ENCODE data around the gene KCNN1.

Gene KCNN1

GRCh38 chr19:17947815-17948513, 18.9 kb upstream of the KCNN1 start:
- DNase-seq (ENCODE audit: low read depth in 2 of 2) = peak; percentile 91 to 95

- no peak for DNase-seq (ENCODE audit: low read depth in 2 of 2)
Observed at GRCh38 chr19:17948514-17948900, 18.4 kb upstream of the KCNN1 start.

GRCh38 chr19:17948931-17949930, 17.7 kb upstream of the KCNN1 start:
- DNase-seq (ENCODE audit: low read depth in 2 of 2) = no peak

- no peak for DNase-seq (ENCODE audit: low read depth in 2 of 2)
Observed at GRCh38 chr19:17949956-17950309, 17.0 kb upstream of the KCNN1 start.

- DNase-seq (ENCODE audit: low read depth in 2 of 2) = peak in 1 of 2 donors; percentile 29
Observed at GRCh38 chr19:17950310-17951156, 16.4 kb upstream of the KCNN1 start.

GRCh38 chr19:17951157-17951989, 15.5 kb upstream of the KCNN1 start:
- DNase-seq (ENCODE audit: low read depth in 2 of 2) = no peak

- DNase-seq (ENCODE audit: low read depth in 2 of 2) = no peak
Observed at GRCh38 chr19:17951990-17952976, 14.6 kb upstream of the KCNN1 start.

- no peak for DNase-seq (ENCODE audit: low read depth in 2 of 2)
Observed at GRCh38 chr19:17953316-17953801, 13.5 kb upstream of the KCNN1 start.

GRCh38 chr19:17953869-17954268, 13.0 kb upstream of the KCNN1 start:
- DNase-seq (ENCODE audit: low read depth in 2 of 2) = no peak

- no peak for DNase-seq (ENCODE audit: low read depth in 2 of 2)
Observed at GRCh38 chr19:17954401-17954800, 12.5 kb upstream of the KCNN1 start.

GRCh38 chr19:17957149-17957849, 9.6 kb upstream of the KCNN1 start:
- no peak for DNase-seq (ENCODE audit: low read depth in 2 of 2)

- no peak for DNase-seq (ENCODE audit: low read depth in 2 of 2)
Observed at GRCh38 chr19:17957885-17958284, 9.0 kb upstream of the KCNN1 start.

- no peak for DNase-seq (ENCODE audit: low read depth in 2 of 2)
Observed at GRCh38 chr19:17963936-17964691, 2.8 kb upstream of the KCNN1 start.

- no peak for DNase-seq (ENCODE audit: low read depth in 2 of 2)
Observed at GRCh38 chr19:17965370-17966128, 1.4 kb upstream of the KCNN1 start.

- no peak for DNase-seq (ENCODE audit: low read depth in 2 of 2)
Observed at GRCh38 chr19:17966129-17966483, 801 bp upstream of the KCNN1 start.

GRCh38 chr19:17967257-17968051, 547 bp downstream of the KCNN1 start:
- no peak for DNase-seq (ENCODE audit: low read depth in 2 of 2)

- no peak for DNase-seq (ENCODE audit: low read depth in 2 of 2)
Observed at GRCh38 chr19:17968362-17968761, 1.5 kb downstream of the KCNN1 start.

Data from stimulated activated CD8-positive, alpha-beta memory T cell treated with anti-CD3 and anti-CD28 coated beads, Interleukin-15, amount 100 ng/mL, for 4 hours (primary cell).